NCI-H526 (cell line): ENCODE results near the gene MSX1.

Experiments used
- DNase-seq, 2 experiments: peaks; one replicate each; lab custom pipeline; 2025; lab: John Stamatoyannopoulos, UW

MSX1 gene

GRCh38 chr4:4857809-4858508 lies 1.5 kb upstream of the MSX1 start:
- DNase-seq, result no peak

DNA sequence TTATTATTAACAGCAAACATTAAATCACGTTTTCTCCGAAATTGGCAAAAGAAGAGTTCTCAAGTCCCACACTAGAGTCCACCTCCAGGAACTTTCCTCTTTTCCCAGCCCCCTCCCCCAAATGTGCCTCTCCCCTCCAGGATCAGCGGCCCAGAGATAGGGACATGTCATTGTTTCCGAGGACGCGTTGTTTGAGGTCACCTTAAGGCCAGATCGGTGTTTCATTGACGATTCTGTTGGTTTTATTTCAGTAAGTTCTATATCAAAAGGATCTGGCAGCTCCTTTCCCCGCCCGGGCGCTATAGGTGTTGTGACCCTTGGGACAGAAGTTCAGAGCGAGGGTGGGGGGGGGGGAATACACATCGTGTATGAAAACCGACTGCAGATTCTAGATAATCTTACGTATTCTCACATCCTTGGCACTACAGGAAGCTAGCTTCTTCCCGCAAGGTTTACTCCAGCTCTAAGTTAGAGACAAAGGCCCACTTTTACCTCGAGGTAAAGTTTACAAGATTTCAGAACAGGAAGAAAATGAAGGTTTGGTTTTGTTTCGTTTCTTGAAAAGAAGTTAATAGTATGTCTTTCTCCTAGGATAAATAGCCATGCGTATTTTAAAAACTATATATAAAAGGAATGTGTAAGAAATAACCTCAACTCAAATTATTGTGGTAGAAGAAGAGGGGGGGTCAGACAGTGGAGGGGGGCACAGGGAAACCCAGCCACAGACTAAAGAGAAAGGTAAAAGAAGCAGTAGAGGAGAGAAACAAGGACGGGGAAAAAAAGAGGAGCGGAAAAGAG lies 739 bp upstream of the MSX1 start:
- no peak for DNase-seq

DNA sequence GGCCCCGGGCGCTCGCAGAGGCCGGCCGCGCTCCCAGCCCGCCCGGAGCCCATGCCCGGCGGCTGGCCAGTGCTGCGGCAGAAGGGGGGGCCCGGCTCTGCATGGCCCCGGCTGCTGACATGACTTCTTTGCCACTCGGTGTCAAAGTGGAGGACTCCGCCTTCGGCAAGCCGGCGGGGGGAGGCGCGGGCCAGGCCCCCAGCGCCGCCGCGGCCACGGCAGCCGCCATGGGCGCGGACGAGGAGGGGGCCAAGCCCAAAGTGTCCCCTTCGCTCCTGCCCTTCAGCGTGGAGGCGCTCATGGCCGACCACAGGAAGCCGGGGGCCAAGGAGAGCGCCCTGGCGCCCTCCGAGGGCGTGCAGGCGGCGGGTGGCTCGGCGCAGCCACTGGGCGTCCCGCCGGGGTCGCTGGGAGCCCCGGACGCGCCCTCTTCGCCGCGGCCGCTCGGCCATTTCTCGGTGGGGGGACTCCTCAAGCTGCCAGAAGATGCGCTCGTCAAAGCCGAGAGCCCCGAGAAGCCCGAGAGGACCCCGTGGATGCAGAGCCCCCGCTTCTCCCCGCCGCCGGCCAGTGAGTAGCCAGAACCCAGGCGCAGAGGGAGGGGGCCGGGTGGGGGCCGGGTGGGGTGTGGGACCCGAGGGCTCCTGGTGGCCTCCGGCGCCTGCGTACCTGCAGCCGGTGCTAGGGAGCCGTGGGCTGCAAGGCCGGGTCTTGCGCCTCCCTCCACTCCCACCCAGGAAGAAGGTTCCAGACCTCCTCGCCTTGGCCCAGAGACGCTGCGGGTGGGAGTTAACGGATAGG lies 534 bp downstream of the MSX1 start:
- peak in 1 of 2 experiments; percentile 71 for DNase-seq

GRCh38 chr4:4860600-4861389 lies 1.3 kb downstream of the MSX1 start:
- peak; percentile 33 to 80 for DNase-seq

GRCh38 chr4:4861390-4862018 lies 2.0 kb downstream of the MSX1 start:
- DNase-seq, result no peak

GRCh38 chr4:4862071-4862551 lies 2.6 kb downstream of the MSX1 start:
- DNase-seq, result no peak

GRCh38 chr4:4862665-4863482 lies 3.4 kb downstream of the MSX1 start:
- DNase-seq, result no peak

DNA sequence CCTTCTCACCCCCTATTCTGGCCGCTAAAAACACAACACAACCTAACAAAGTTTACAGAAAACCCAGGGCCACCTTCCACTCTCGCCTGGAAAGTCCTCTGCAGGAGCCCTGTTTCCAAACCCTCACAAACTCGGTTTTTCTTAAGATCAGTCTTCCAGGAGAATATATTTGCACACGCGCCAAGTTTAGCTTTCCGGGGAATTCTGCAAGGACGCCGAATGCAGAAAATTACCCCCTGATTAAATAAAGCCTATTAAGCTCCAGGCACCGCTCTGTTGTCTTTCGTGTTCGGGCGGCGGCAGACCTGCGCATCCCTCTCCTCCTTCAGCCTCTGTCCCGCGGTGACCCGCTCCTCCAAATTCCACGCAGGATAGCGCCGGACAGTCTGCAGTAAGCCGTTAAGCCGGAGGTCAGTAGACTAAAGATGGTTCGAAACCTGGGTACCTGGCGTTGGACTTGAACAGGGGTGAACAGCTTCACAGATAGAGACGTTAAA lies 5.0 kb downstream of the MSX1 start:
- DNase-seq, result no peak

GRCh38 chr4:4864940-4865704 lies 5.7 kb downstream of the MSX1 start:
- DNase-seq, result no peak

DNA sequence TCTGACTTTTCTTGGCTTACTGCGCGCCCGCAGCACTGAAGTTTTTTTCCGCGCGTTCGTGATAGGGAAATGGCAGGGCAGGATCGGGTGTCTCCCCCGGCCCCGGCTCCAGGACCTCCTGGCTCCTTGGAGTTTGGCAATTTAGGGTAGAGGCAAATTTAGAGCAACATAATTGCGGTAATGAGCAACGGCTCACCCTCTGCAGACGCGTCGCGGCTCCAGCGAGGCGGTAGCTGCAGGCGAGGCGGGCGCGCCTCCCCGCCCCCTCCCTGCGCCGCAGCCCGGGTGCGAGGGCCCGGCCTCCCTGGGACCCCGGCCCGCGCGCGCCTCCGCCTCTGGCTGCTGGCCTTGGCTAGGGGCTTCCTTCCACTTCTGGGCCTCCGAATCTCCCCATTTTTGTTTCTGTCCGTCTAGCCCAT lies 6.2 kb downstream of the MSX1 start:
- DNase-seq, result peak; percentile 23 to 55

GRCh38 chr4:4866124-4866865 lies 6.8 kb downstream of the MSX1 start:
- peak; percentile 71 to 80 for DNase-seq

GRCh38 chr4:4866866-4867374 lies 7.5 kb downstream of the MSX1 start:
- DNase-seq, result no peak

- peak in 1 of 2 experiments; percentile 65 for DNase-seq
These were observed 8.0 kb downstream of the MSX1 start for GRCh38 chr4:4867375-4868039.

DNA sequence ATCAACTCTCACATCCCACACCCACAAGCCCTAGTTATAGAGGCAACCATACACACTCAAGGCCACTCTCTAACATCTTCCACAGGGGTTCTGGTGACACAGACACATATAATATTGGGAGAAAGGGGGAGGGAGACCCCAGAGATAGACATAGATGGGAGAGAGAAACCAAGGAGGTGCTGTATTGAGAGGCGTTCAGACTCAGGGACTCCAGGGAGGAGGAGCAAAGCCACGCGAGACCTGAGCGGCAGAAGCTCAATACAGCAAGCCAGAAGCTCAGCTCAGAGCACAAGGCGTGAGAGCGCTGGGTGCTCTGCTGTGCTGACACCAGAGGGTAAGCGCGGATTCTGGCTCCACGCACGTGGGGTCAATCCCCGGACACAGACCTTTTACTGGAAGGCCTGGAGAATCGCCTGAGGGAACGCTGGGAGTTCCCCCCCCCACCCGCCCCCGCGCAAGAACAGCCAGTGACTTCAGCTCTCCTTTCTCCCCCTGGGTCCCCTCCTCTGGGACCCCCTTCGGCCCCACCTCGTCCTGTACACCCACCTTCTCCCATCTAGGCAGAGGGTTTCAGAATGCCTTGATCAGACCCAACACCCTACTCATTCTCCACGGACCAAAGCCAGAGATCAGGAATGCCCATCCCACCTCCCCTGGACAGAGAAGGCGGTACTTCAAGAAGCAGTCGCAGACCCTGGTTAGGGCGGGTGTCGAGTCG lies 8.7 kb downstream of the MSX1 start:
- peak in 1 of 2 experiments; percentile 17 for DNase-seq

DNA sequence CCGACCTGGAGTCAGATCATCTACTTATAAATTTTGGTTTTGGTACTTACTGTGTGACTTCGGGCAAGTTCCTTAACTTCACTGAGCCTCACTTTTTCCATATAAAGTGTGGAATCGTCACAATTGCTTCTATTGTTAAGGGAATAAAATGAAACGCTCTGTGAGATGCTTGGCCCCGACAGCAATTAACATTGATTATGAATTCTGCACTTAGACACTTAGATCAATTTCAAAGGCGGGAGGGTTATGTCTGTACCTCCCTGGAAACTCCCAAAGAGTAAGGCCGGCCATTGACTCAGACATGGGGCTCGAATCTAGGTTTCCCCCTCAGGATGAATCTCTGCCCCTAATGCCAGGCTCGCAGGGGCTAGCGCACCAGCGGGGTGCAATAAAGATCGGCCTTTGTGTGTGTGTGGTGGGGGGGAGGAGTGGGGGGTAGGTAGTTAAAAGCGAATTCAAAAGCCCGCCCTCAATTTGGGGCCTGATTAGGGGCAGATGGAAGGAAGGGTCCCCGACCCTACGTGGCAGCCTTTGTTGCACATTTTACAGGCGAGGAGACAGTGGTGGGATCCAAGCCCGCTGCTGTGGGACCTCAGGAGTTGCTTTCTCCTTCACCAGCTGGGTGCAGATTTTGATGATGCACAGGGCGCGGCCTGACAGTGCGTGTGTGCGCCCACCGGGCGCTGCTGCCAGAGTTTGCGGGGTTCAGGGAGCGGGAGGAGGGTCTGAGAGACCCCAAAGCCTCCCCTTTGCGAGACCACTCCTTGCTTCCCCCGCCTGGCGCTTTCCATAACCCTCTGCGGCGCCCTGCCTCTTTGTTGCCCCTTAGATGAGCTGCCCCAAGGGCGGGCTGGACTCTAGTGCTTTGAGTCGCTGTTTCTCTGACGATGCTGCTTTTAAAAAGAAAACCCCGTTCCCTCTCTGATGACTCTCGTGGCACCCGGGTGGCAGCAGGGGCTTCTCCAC lies 9.6 kb downstream of the MSX1 start:
- DNase-seq, result no peak
